ENCODE measurements around the gene TNIP3.

DNA sequence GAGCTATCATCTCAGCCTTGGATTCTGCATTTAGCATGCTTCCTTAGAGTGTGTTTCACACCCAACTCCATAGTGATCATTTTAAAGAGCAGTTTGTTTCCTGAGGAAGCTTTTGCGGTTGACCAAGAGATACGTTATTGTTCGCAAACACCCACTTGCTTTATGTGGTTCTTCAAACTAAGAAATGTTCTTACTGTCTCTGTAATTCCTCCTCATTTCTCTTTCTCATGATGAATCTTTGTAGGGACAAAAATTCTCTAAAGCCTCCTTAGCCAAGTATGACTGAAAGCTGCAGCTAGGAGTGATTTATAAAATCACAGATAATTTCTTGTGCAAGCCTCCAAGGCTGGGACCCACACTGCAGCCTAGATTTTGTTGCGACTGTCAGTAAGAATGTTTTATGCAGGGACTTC lies 10.0 kb downstream of the TNIP3 start:
- TF ChIP-seq EZH2 (IDR thresholded peaks at IDR 0.05) (no peak), POLR2AphosphoS5 (IDR thresholded peaks at IDR 0.05; ENCODE audit: borderline replicate concordance, low read depth, low read length) (no peak), FOXP2 (optimal IDR thresholded peaks at IDR 0.05; ENCODE audit: control extremely low read depth, extremely low read length, insufficient read depth) (no peak)

Data from SK-N-MC (cell line).